ENCODE results near the gene CHST8.

Gene CHST8

DNA sequence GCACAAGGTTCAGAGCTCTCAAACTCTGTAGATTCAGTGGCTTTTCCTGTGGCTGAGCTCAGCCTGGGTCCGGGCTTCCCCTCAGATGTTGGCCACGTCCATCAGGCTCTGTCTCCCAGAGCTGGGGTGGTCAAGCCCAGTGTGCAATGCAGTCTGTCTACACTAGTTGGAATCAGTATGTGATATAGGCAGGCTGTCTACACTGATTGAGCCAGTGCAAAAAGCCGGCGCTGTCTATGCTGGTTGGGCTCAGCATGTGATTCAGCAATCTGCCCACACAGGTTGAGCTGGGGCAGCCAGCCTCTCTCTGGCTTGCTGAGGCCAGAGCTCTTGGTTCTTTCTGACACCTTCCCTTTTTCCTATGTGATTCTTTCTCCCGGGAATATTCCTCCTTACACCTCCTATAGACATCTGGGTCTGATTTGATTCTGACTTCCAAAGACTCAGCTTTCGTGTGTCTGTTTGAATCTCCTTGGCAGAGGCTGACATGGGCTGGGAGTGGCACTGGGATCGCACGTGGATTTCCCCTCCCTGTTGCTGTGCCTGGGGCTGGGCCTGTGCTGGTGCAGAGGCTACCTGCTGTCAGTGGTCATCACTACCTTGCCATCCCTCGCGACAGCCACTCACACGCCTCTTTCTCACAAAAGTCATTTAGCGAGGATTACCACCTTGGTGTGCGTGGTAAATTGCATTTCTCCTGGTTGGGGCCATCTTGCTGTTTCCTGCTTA is 9.3 kb downstream of the CHST8 start:
- CTCF ChIA-PET, result no interaction called here

GRCh38 chr19:33631609-33631973 is 9.8 kb downstream of the CHST8 start:
- ChIA-PET CTCF (no interaction called here), POLR2A (no interaction called here)
- H3K4me1 ChIP-seq (ENCODE audit: control extremely low read depth in 1 of 4, control insufficient read depth in 4 of 4, insufficient read depth in 4 of 4, low read length in 3 of 4), result no peaks in the 10 kb centered on the region
- no peak for DNase-seq
- 81% methylated on average over 5 of the region's 6 CpGs for WGBS (ENCODE audit: insufficient coverage)
- no peaks in the 10 kb centered on the region for H3K36me3 ChIP-seq (ENCODE audit: control insufficient read depth in 4 of 4, insufficient read depth in 4 of 4, low read length in 3 of 4)
- no peaks in the 10 kb centered on the region for H3K9me3 ChIP-seq (ENCODE audit: control extremely low read depth in 1 of 5, control insufficient read depth in 4 of 5, insufficient read depth in 2 of 5, low read depth in 1 of 5, low read length in 4 of 5)
- H3K4me3 ChIP-seq (ENCODE audit: control insufficient read depth in 1 of 7, extremely low read depth in 1 of 7, insufficient read depth in 4 of 7, low read depth in 2 of 7, low read length in 6 of 7), result no peak overlapping the region
- H3K27ac ChIP-seq (ENCODE audit: insufficient read depth in 1 of 2, low read depth in 1 of 2, low read length in 2 of 2, poor library complexity in 1 of 2, severe bottlenecking in 2 of 2), result no peak overlapping the region
- peaks cover 0 to 48% (median 3%) of the 10 kb centered on the region in 5 experiments for H3K27me3 ChIP-seq (replicated peaks in 2 of 5; ENCODE audit: control insufficient read depth in 4 of 5, insufficient read depth in 5 of 5, low read length in 4 of 5)

More for the DNA sequence above, 9.3 kb downstream of the CHST8 start:
- peaks cover 0 to 53% (median 7%) of the 10 kb centered on the region in 5 experiments for H3K27me3 ChIP-seq (replicated peaks in 2 of 5; ENCODE audit: control insufficient read depth in 4 of 5, insufficient read depth in 5 of 5, low read length in 4 of 5)
- H3K36me3 ChIP-seq (ENCODE audit: control insufficient read depth in 4 of 4, insufficient read depth in 4 of 4, low read length in 3 of 4), result no peaks in the 10 kb centered on the region
- 80% methylated on average over 12 of the region's 13 CpGs for WGBS (ENCODE audit: insufficient coverage)
- H3K9me3 ChIP-seq (ENCODE audit: control extremely low read depth in 1 of 5, control insufficient read depth in 4 of 5, insufficient read depth in 2 of 5, low read depth in 1 of 5, low read length in 4 of 5), result no peaks in the 10 kb centered on the region
- POLR2A ChIA-PET, result interaction anchor here (0.6 kb wide), 1 partner anchor 314 kb away, joined by 3 read pairs; no protein-coding TSS in a partner anchor
- H3K4me1 ChIP-seq (ENCODE audit: control extremely low read depth in 1 of 4, control insufficient read depth in 4 of 4, insufficient read depth in 4 of 4, low read length in 3 of 4), result no peaks in the 10 kb centered on the region
- DNase-seq, result no peak
- H3K27ac ChIP-seq (ENCODE audit: insufficient read depth in 1 of 2, low read depth in 1 of 2, low read length in 2 of 2, poor library complexity in 1 of 2, severe bottlenecking in 2 of 2), result no peak overlapping the region
- no peak overlapping the region for H3K4me3 ChIP-seq (ENCODE audit: control insufficient read depth in 1 of 7, extremely low read depth in 1 of 7, insufficient read depth in 4 of 7, low read depth in 2 of 7, low read length in 6 of 7)

GRCh38 chr19:33634361-33635091 is 12.8 kb downstream of the CHST8 start:
- WGBS (ENCODE audit: insufficient coverage), result 85% methylated on average over 7 of the region's 14 CpGs
- H3K36me3 ChIP-seq (ENCODE audit: control insufficient read depth in 4 of 4, insufficient read depth in 4 of 4, low read length in 3 of 4), result no peaks in the 10 kb centered on the region
- H3K4me3 ChIP-seq (ENCODE audit: control insufficient read depth in 1 of 7, extremely low read depth in 1 of 7, insufficient read depth in 4 of 7, low read depth in 2 of 7, low read length in 6 of 7), result no peak overlapping the region
- no peaks in the 10 kb centered on the region for H3K9me3 ChIP-seq (ENCODE audit: control extremely low read depth in 1 of 5, control insufficient read depth in 4 of 5, insufficient read depth in 2 of 5, low read depth in 1 of 5, low read length in 4 of 5)
- no peak overlapping the region for H3K27ac ChIP-seq (ENCODE audit: insufficient read depth in 1 of 2, low read depth in 1 of 2, low read length in 2 of 2, poor library complexity in 1 of 2, severe bottlenecking in 2 of 2)
- ChIA-PET CTCF (no interaction called here), POLR2A (no interaction called here)
- H3K27me3 ChIP-seq (replicated peaks in 2 of 5; ENCODE audit: control insufficient read depth in 4 of 5, insufficient read depth in 5 of 5, low read length in 4 of 5), result peaks cover 0 to 48% (median 6%) of the 10 kb centered on the region in 5 experiments
- no peaks in the 10 kb centered on the region for H3K4me1 ChIP-seq (ENCODE audit: control extremely low read depth in 1 of 4, control insufficient read depth in 4 of 4, insufficient read depth in 4 of 4, low read length in 3 of 4)
- DNase-seq, result no peak

- Histone ChIP-seq H3K27me3 (replicated peaks in 2 of 5; ENCODE audit: control insufficient read depth in 4 of 5, insufficient read depth in 5 of 5, low read length in 4 of 5) (peaks cover 0 to 43% (median 9%) of the 10 kb centered on the region in 5 experiments), H3K4me1 (ENCODE audit: control extremely low read depth in 1 of 4, control insufficient read depth in 4 of 4, insufficient read depth in 4 of 4, low read length in 3 of 4) (no peaks in the 10 kb centered on the region), H3K9me3 (ENCODE audit: control extremely low read depth in 1 of 5, control insufficient read depth in 4 of 5, insufficient read depth in 2 of 5, low read depth in 1 of 5, low read length in 4 of 5) (no peaks in the 10 kb centered on the region), H3K4me3 (ENCODE audit: control insufficient read depth in 1 of 7, extremely low read depth in 1 of 7, insufficient read depth in 4 of 7, low read depth in 2 of 7, low read length in 6 of 7) (no peak overlapping the region), H3K27ac (ENCODE audit: insufficient read depth in 1 of 2, low read depth in 1 of 2, low read length in 2 of 2, poor library complexity in 1 of 2, severe bottlenecking in 2 of 2) (no peak overlapping the region), H3K36me3 (ENCODE audit: control insufficient read depth in 4 of 4, insufficient read depth in 4 of 4, low read length in 3 of 4) (no peaks in the 10 kb centered on the region)
- ChIA-PET CTCF (no interaction called here), POLR2A (no interaction called here)
- WGBS (ENCODE audit: insufficient coverage), result 31% methylated on average over 12 of the region's 15 CpGs
- DNase-seq, result no peak
These were observed 16.6 kb downstream of the CHST8 start for GRCh38 chr19:33638167-33639034.

DNA sequence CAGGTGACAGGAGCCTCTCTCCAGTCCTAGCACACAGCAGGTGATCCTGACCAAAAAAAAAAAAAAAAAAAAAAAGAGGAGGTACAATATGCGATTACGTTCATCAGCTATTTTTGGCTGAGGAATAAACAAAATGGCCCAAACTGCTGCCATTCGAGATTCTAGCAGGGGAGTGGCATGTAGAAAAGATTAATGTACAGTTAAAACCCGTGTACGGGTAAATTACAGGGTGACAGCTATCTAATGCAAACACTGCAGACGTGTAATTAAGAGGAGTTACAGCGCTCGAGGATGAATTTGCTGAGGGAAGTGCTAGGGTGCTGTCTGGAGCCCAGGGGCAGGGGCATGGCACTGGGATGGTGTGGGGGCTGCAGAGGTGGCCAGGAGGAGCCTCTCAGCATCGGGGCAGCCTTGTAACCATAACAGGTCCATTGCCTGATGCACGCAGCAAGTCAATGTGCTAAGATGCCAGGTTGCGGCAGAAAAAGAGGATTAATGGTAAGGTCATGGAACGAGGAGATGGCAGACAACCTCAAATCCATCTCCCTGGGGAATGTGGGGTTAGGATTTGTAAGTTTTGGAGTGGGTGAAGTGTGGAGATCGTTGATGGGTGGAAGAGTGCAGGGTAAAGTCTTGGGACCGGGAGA is 17.4 kb downstream of the CHST8 start:
- WGBS (ENCODE audit: insufficient coverage), result 55% methylated on average over 11 of the region's 14 CpGs
- peaks cover 0 to 43% (median 9%) of the 10 kb centered on the region in 5 experiments for H3K27me3 ChIP-seq (replicated peaks in 2 of 5; ENCODE audit: control insufficient read depth in 4 of 5, insufficient read depth in 5 of 5, low read length in 4 of 5)
- POLR2A ChIA-PET, result no interaction called here
- no peak overlapping the region for H3K4me3 ChIP-seq (ENCODE audit: control insufficient read depth in 1 of 7, extremely low read depth in 1 of 7, insufficient read depth in 4 of 7, low read depth in 2 of 7, low read length in 6 of 7)
- H3K36me3 ChIP-seq (ENCODE audit: control insufficient read depth in 4 of 4, insufficient read depth in 4 of 4, low read length in 3 of 4), result no peaks in the 10 kb centered on the region
- DNase-seq, result no peak
- H3K9me3 ChIP-seq (ENCODE audit: control extremely low read depth in 1 of 5, control insufficient read depth in 4 of 5, insufficient read depth in 2 of 5, low read depth in 1 of 5, low read length in 4 of 5), result no peaks in the 10 kb centered on the region
- H3K4me1 ChIP-seq (ENCODE audit: control extremely low read depth in 1 of 4, control insufficient read depth in 4 of 4, insufficient read depth in 4 of 4, low read length in 3 of 4), result no peaks in the 10 kb centered on the region
- no peak overlapping the region for H3K27ac ChIP-seq (ENCODE audit: insufficient read depth in 1 of 2, low read depth in 1 of 2, low read length in 2 of 2, poor library complexity in 1 of 2, severe bottlenecking in 2 of 2)
- CTCF ChIA-PET, result no interaction called here

DNA sequence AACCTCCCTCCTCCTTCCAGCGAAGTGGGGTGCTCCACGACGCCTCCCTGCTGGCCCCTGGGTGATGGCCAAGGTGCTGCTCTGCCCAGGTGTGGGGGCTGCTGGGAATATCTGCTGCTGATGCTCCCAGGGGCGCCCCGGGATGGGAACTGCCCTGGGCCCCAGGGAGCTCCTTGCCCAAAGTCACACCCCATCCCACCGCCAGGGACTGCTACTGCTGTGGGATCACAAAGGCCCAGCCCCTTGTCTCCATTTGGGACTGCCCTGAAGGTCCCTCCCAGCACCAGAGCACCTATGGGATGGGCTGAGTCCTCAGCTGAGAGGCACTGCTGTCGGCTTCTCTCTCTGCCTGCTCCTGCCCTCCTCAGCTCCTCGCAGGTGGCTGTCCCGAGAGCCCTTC is 19.0 kb downstream of the CHST8 start:
- H3K9me3 ChIP-seq (ENCODE audit: control extremely low read depth in 1 of 5, control insufficient read depth in 4 of 5, insufficient read depth in 2 of 5, low read depth in 1 of 5, low read length in 4 of 5), result no peaks in the 10 kb centered on the region
- H3K4me3 ChIP-seq (ENCODE audit: control insufficient read depth in 1 of 7, extremely low read depth in 1 of 7, insufficient read depth in 4 of 7, low read depth in 2 of 7, low read length in 6 of 7), result no peak overlapping the region
- DNase-seq, result no peak
- H3K27ac ChIP-seq (ENCODE audit: insufficient read depth in 1 of 2, low read depth in 1 of 2, low read length in 2 of 2, poor library complexity in 1 of 2, severe bottlenecking in 2 of 2), result no peak overlapping the region
- no peaks in the 10 kb centered on the region for H3K4me1 ChIP-seq (ENCODE audit: control extremely low read depth in 1 of 4, control insufficient read depth in 4 of 4, insufficient read depth in 4 of 4, low read length in 3 of 4)
- H3K27me3 ChIP-seq (replicated peaks in 2 of 5; ENCODE audit: control insufficient read depth in 4 of 5, insufficient read depth in 5 of 5, low read length in 4 of 5), result peaks cover 0 to 37% (median 9%) of the 10 kb centered on the region in 5 experiments
- 85% methylated on average over 4 of the region's 9 CpGs for WGBS (ENCODE audit: insufficient coverage)
- H3K36me3 ChIP-seq (ENCODE audit: control insufficient read depth in 4 of 4, insufficient read depth in 4 of 4, low read length in 3 of 4), result no peaks in the 10 kb centered on the region
- POLR2A ChIA-PET, result no interaction called here
- CTCF ChIA-PET, result no interaction called here
